Memory B cell (primary cell): ENCODE data around the gene SOCS4.
A peak's percentile ranks its signal among the peaks of the same experiment; 100 is the strongest.
"Not testable (repeated sequence)": the region's sequence is repeated elsewhere in the genome, so short reads cannot be mapped to it uniquely, and the experiment has no call there.

Experiments
- ATAC-seq: fragments of 150-1000 bp; cut with Tn5 transposase; 2 replicates; pipeline ENCODE4 v1.10.0; 2021; ENCODE audit warnings: low read depth, mild to moderate bottlenecking, moderate library complexity
- DNase-seq, 2 donors: peaks; one replicate each; pipeline ENCODE4 v3.0.0; 2022; ENCODE audit warnings: low spot score in 2 of 2
- H3K27ac Mint-ChIP-seq: one replicate; pipeline ENCODE4 v1.8.0; 2022; ENCODE audit warnings: mild to moderate bottlenecking, moderate library complexity, mixed read lengths
- H3K27me3 Mint-ChIP-seq: one replicate; pipeline ENCODE4 v1.8.0; 2022; ENCODE audit warnings: mixed read lengths
- H3K36me3 Mint-ChIP-seq: one replicate; pipeline ENCODE4 v1.8.0; 2022; ENCODE audit warnings: mild to moderate bottlenecking, mixed read lengths
- H3K4me1 Mint-ChIP-seq: one replicate; pipeline ENCODE4 v1.8.0; 2022; ENCODE audit warnings: mixed read lengths
- H3K4me3 Mint-ChIP-seq: one replicate; pipeline ENCODE4 v1.8.0; 2022; ENCODE audit warnings: mild to moderate bottlenecking, moderate library complexity, mixed read lengths
- H3K9me3 Mint-ChIP-seq: one replicate; pipeline ENCODE4 v1.8.0; 2022; ENCODE audit warnings: mixed read lengths

The SOCS4 gene

DNA sequence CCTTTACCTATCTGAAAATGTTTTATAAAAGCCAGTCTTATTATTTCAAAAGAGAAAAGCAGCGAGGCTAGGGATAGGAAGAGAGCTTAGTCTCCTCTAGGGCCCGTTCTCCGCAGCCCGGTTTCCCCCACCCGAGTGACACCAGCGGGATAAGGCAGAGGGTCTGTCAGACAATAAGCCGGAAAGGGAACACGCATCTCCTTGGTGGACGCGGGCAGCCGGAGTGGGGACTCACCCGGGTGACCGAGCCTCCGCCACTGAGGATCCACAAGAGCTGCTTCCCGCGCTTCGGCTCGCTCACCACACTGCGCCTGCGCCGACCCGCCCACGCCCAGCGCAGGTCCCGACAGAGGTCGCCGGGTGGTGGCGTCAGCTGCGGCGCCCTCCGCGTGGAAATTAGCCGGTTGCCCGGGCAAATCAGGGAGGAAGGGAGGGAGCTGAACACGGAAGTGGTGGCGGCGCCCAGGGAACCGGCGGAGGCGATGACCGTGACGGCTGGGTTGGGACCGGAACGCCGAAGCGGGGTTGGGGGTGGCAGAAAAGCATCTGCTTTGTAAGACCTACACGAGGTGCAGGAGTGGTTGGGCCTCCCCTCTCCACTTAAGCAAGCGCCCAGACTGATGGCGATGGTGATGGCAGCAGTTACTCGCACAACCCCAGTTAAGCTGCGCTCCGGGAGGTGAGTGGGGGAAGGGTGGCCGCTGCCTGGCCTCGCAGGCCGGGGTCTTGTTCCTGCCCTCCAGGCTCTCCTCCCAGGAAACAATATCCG, at the start of gene SOCS4, which contains the start of gene WDHD1:
Gene SOCS4, plus strand, starts transcription at position 444 of the 769 bp plus-strand sequence. CDS start 15,806 bp downstream, outside the sequence.
Gene WDHD1, minus strand, starts transcription at position 307 of the 769 bp plus-strand sequence. CDS start 312 bp downstream, outside the sequence.
- Mint-ChIP-seq H3K9me3 (no peaks in the 10 kb centered on the region), H3K27ac (peak within 1 kb of the TSS; percentile 93), H3K27me3 (no peaks in the 10 kb centered on the region), H3K36me3 (peaks cover 4% of the 10 kb centered on the region), H3K4me1 (peaks cover 34% of the 10 kb centered on the region), H3K4me3 (peak within 1 kb of the TSS; percentile 91)
- peak; percentile 96 for DNase-seq
- ATAC-seq, result peak; percentile 86

DNA sequence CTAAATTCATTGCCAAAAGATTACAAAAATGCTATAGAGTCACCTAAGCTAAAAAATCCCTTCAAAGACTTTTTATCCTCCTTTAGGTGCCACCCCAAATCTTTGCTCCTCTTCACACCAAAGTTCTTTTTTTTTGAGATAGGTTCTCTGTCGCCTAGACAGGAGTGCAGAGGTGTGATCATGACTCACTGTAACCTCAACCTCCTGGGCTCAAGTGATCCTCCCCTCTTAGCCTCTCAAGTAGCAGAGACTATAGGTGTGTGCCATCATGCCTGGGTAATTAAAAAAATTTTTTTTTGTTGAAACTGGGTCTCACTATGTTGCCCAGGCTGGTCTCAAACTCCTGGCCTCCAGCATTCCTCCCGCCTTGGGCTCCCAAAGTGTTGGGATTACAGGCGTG, 48.0 kb upstream of the SOCS4 start:
- Mint-ChIP-seq H3K27ac (peak overlapping the region; percentile 11), H3K27me3 (no peaks in the 10 kb centered on the region), H3K4me3 (no peak overlapping the region), H3K36me3 (peaks cover 2% of the 10 kb centered on the region), H3K4me1 (no peaks in the 10 kb centered on the region), H3K9me3 (no peaks in the 10 kb centered on the region)
- DNase-seq (no peak), ATAC-seq (no peak)

- Mint-ChIP-seq H3K9me3 (no peaks in the 10 kb centered on the region), H3K4me3 (no peak overlapping the region), H3K36me3 (peaks cover 9% of the 10 kb centered on the region), H3K27me3 (no peaks in the 10 kb centered on the region), H3K27ac (no peak overlapping the region), H3K4me1 (no peaks in the 10 kb centered on the region)
- ATAC-seq (no peak), DNase-seq (no peak)
Measured at GRCh38 chr14:54981698-54982097, 45.3 kb upstream of the SOCS4 start.

GRCh38 chr14:54985156-54985555, 41.9 kb upstream of the SOCS4 start:
- DNase-seq (no peak), ATAC-seq (no peak)
- no peaks in the 10 kb centered on the region for H3K9me3 Mint-ChIP-seq
- no peaks in the 10 kb centered on the region for H3K27me3 Mint-ChIP-seq
- H3K36me3 Mint-ChIP-seq, result peaks cover 16% of the 10 kb centered on the region
- H3K4me3 Mint-ChIP-seq, result no peak overlapping the region
- no peak overlapping the region for H3K27ac Mint-ChIP-seq
- H3K4me1 Mint-ChIP-seq, result no peaks in the 10 kb centered on the region

DNA sequence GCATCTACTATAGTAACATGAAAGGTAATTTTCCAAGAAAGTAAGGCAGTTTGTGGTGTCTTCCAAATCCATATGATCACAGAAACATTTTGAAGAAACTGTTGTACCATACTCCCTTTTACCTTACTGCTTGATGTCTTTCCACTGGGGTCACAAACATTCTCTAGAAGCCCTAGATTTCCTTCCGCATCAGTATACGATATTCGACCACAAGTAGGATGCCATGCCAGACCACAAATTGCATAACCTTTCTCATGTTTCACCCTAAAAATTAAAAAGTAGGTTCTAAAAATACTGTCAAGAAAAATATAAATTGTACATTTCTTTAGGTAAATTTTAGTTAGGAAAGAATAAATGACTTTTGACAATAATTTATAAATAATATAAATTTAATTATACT, 26.7 kb upstream of the SOCS4 start:
- Mint-ChIP-seq H3K4me1 (no peaks in the 10 kb centered on the region), H3K27ac (no peak overlapping the region), H3K9me3 (no peaks in the 10 kb centered on the region), H3K36me3 (peaks cover 9% of the 10 kb centered on the region), H3K27me3 (no peaks in the 10 kb centered on the region), H3K4me3 (no peak overlapping the region)
- no peak for ATAC-seq
- DNase-seq, result no peak

GRCh38 chr14:55005071-55005470, 22.0 kb upstream of the SOCS4 start:
- H3K4me3 Mint-ChIP-seq, result no peak overlapping the region
- peaks cover 6% of the 10 kb centered on the region for H3K36me3 Mint-ChIP-seq
- H3K9me3 Mint-ChIP-seq, result no peaks in the 10 kb centered on the region
- no peaks in the 10 kb centered on the region for H3K27me3 Mint-ChIP-seq
- ATAC-seq (no peak), DNase-seq (no peak)
- H3K27ac Mint-ChIP-seq, result no peak overlapping the region
- H3K4me1 Mint-ChIP-seq, result no peaks in the 10 kb centered on the region

DNA sequence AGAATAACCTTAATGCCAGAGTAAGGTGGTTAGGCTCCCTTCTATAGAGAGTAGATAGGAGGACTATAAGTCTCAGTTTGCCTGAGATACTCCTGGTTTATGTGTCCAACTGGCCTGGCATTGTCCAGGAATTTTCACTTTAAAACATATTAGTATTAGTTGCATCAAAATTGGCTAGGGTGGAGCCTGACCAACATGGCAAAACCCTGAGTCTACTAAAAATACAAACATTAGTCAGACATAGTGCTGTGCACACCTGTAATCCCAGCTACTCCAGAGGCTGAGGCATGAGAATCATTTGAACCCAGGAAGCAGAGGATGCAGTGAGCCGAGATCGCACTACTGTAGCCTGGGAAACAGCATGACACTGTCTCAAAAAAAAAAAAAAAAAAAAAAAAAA, 12.0 kb upstream of the SOCS4 start:
- no peaks in the 10 kb centered on the region for H3K9me3 Mint-ChIP-seq
- no peaks in the 10 kb centered on the region for H3K27me3 Mint-ChIP-seq
- H3K36me3 Mint-ChIP-seq, result peaks cover 11% of the 10 kb centered on the region
- no peak overlapping the region for H3K4me3 Mint-ChIP-seq
- no peak overlapping the region for H3K27ac Mint-ChIP-seq
- ATAC-seq, result no peak
- no peak for DNase-seq
- H3K4me1 Mint-ChIP-seq, result peaks cover 2% of the 10 kb centered on the region

GRCh38 chr14:55019968-55020554, 7.0 kb upstream of the SOCS4 start:
- no peak overlapping the region for H3K4me3 Mint-ChIP-seq
- DNase-seq (no peak), ATAC-seq (no peak)
- peaks cover 1% of the 10 kb centered on the region for H3K36me3 Mint-ChIP-seq
- H3K9me3 Mint-ChIP-seq, result no peaks in the 10 kb centered on the region
- peaks cover 6% of the 10 kb centered on the region for H3K4me1 Mint-ChIP-seq
- no peak overlapping the region for H3K27ac Mint-ChIP-seq
- H3K27me3 Mint-ChIP-seq, result no peaks in the 10 kb centered on the region

GRCh38 chr14:55024365-55024764, 2.7 kb upstream of the SOCS4 start:
- not testable (repeated sequence) for DNase-seq, H3K27ac Mint-ChIP-seq, H3K4me3 Mint-ChIP-seq, H3K36me3 Mint-ChIP-seq, H3K9me3 Mint-ChIP-seq, ATAC-seq, H3K27me3 Mint-ChIP-seq
- H3K4me1 Mint-ChIP-seq, result peaks cover 32% of the 10 kb centered on the region

DNA sequence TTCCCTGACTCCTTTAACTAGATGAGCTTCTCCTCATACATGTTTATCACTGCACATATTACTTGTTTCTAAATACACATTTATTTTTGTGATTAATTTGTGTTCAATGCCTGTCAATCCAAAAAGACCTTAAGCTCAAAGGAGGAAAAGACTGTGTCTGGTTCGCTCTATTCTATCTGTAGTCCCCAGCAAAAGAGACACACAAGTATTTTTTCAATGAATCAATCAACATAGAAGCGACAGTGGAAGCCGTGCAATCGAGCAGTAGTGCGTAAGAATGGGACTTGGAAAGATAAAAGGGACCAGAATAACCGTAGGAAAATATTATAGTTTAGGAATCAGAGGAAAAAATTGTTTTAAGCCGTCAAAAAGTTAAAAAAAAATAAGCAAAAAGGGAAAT, 1.1 kb upstream of the SOCS4 start:
- H3K4me1 Mint-ChIP-seq, result peaks cover 28% of the 10 kb centered on the region
- no peaks in the 10 kb centered on the region for H3K27me3 Mint-ChIP-seq
- peak overlapping the region; percentile 93 for H3K27ac Mint-ChIP-seq

GRCh38 chr14:55026441-55026792, 619 bp upstream of the SOCS4 start:
- Mint-ChIP-seq H3K27ac (peak overlapping the region; percentile 93), H3K27me3 (no peaks in the 10 kb centered on the region), H3K4me1 (peaks cover 33% of the 10 kb centered on the region), H3K9me3 (no peaks in the 10 kb centered on the region), H3K4me3 (peak overlapping the region; percentile 91), H3K36me3 (peaks cover 3% of the 10 kb centered on the region)
- no peak for ATAC-seq
- DNase-seq, result no peak

More for the DNA sequence above, 1.1 kb upstream of the SOCS4 start:
- no peak for ATAC-seq
- Mint-ChIP-seq H3K9me3 (no peaks in the 10 kb centered on the region), H3K36me3 (peaks cover 1% of the 10 kb centered on the region), H3K4me3 (peak overlapping the region; percentile 91)
- no peak for DNase-seq

DNA sequence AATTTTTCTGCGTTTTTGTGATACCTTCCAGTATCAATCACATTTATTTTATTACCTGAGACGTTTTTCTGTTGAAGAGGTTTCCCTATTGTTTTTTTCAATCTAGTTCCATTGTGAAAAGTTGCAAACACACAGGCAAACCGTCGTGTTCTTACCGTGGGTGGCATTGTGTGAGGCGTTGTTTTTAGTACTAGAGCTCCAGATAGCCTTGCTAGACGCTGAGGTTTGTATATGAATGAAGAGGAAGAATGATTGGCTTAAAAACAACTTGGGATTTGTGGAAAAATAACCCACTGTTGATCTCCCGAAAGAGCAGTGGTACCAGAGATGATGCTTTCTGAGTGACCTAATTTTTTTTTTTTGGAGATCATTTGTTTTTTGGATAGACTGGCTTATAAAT, 1.0 kb downstream of the SOCS4 start:
- peaks cover 3% of the 10 kb centered on the region for H3K36me3 Mint-ChIP-seq
- peaks cover 34% of the 10 kb centered on the region for H3K4me1 Mint-ChIP-seq
- peak overlapping the region; percentile 91 for H3K4me3 Mint-ChIP-seq
- H3K27me3 Mint-ChIP-seq, result no peaks in the 10 kb centered on the region
- ATAC-seq, result no peak
- H3K27ac Mint-ChIP-seq, result peak overlapping the region; percentile 93
- DNase-seq, result no peak
- no peaks in the 10 kb centered on the region for H3K9me3 Mint-ChIP-seq

DNA sequence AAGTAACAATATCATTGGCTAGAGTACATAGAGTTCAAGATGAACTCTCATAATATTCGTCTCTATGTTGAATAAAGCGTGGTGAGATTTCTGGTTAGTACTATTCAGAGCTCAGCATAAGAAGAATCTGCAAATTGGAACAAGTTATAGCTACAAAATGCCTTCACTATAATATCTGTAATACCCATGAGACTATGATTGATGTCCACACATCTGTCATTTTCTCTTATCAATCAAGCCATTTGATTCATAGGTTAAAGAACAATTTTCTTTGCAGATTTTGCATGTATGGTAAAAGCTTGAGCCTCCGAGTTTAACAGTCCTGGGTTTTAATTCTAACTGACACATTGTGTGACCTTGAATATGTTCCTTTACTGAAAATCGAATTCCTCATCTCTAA, 1.4 kb downstream of the SOCS4 start:
- Mint-ChIP-seq H3K27ac (peak overlapping the region; percentile 93), H3K36me3 (peaks cover 3% of the 10 kb centered on the region), H3K27me3 (no peaks in the 10 kb centered on the region), H3K9me3 (no peaks in the 10 kb centered on the region), H3K4me3 (peak overlapping the region; percentile 91), H3K4me1 (peaks cover 34% of the 10 kb centered on the region)
- DNase-seq, result no peak
- no peak for ATAC-seq

- Mint-ChIP-seq H3K27ac (peak overlapping the region; percentile 56), H3K4me1 (peaks cover 25% of the 10 kb centered on the region), H3K4me3 (no peak overlapping the region), H3K36me3 (peaks cover 6% of the 10 kb centered on the region), H3K27me3 (no peaks in the 10 kb centered on the region), H3K9me3 (no peaks in the 10 kb centered on the region)
- DNase-seq (no peak), ATAC-seq (no peak)
Measured at GRCh38 chr14:55031190-55031589, 4.2 kb downstream of the SOCS4 start.

DNA sequence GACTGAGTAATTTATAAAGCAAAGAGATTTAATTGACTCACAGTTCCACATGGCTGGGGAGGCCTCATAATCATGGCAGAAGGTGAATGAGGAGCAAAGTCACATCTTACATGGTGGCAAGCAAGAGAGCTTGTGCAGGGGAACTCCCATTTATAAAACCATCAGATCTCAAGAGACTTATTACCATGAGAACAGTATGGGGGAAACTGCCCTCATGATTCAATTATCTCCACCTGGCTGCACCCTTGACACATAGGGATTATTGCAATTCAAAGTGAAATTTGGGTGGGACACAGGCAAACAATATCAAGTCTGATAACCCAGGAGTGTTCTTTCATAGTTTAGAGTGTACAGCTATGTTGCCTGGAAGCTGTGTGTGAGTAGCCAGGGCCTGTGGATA, 11.0 kb downstream of the SOCS4 start:
- H3K4me3 Mint-ChIP-seq, H3K27me3 Mint-ChIP-seq, H3K27ac Mint-ChIP-seq, H3K9me3 Mint-ChIP-seq, ATAC-seq, DNase-seq, H3K4me1 Mint-ChIP-seq: not testable (repeated sequence)
- peaks cover 17% of the 10 kb centered on the region for H3K36me3 Mint-ChIP-seq
